T-helper 2 cell treated with Interferon-gamma antibody and Interleukin-4, amounts not matched to agents 5 μg/mL and 100 μg/mL, for 36 hours (primary cell): ENCODE measurements around the gene NUP93.
A peak's percentile ranks its signal among the peaks of the same experiment; 100 is the strongest.

Source experiments
- DNase-seq: peaks from one replicate; pipeline ENCODE4 v3.0.0; 2021; ENCODE audit warnings: low spot score
- H3K27ac Mint-ChIP-seq: one replicate; pipeline ENCODE4 v1.8.0; 2021; ENCODE audit warnings: mild to moderate bottlenecking, mixed read lengths
- H3K27me3 Mint-ChIP-seq: one replicate; pipeline ENCODE4 v1.8.0; 2021; ENCODE audit warnings: low read depth, mixed read lengths
- H3K36me3 Mint-ChIP-seq: one replicate; pipeline ENCODE4 v1.8.0; 2021; ENCODE audit warnings: low read depth, mixed read lengths
- H3K4me1 Mint-ChIP-seq: one replicate; pipeline ENCODE4 v1.8.0; 2021; ENCODE audit warnings: low read depth, mixed read lengths
- H3K4me3 Mint-ChIP-seq: one replicate; pipeline ENCODE4 v1.8.0; 2022; ENCODE audit warnings: mild to moderate bottlenecking, moderate library complexity, mixed read lengths
- H3K9me3 Mint-ChIP-seq: one replicate; pipeline ENCODE4 v1.8.0; 2021; ENCODE audit warnings: mixed read lengths

Gene NUP93

DNA sequence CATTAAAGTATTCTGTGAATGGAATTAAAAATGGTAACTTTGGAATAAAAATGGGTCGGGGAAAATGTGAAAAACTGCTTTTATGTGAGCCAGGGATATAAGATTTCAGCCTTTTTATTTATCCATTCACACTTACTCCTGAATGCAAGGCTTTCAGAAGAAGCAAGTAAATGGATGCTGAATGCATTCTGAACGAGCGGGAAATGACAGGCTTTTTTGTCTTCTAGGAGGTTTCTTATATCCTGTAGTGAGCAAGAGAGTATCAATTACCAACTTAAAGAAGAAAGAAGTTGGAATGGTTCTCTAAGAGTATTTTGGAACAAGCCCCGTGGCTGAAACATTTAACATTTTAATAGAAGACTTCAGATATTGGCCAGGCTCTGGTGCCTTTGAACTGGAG is 36.0 kb downstream of the NUP93 start:
- Mint-ChIP-seq H3K27me3 (no peaks in the 10 kb centered on the region), H3K27ac (no peak overlapping the region), H3K4me1 (peaks cover 18% of the 10 kb centered on the region), H3K9me3 (no peaks in the 10 kb centered on the region), H3K36me3 (peaks cover 8% of the 10 kb centered on the region), H3K4me3 (no peak overlapping the region)
- no peak for DNase-seq

DNA sequence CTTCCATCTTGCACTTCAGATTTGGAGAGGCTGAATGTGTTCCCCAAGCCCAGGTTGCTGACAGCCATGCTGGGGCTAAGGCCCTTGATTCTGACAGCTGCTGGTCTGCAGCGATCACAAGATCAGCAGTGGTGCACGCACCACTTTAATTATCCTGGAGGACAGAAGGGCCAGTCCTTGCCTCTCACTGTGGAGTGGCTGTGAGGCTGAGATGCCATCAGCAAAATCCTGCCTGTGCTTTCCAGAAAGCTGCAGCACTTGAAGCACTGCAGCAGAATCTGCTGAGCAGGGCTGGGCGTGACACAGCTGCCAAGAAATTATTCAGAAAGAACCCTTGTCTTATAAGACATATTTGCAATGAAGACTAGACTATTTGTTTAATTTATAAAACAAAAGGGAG is 37.1 kb downstream of the NUP93 start:
- H3K27ac Mint-ChIP-seq = no peak overlapping the region
- no peak for DNase-seq
- no peaks in the 10 kb centered on the region for H3K9me3 Mint-ChIP-seq
- no peaks in the 10 kb centered on the region for H3K27me3 Mint-ChIP-seq
- H3K36me3 Mint-ChIP-seq = peaks cover 9% of the 10 kb centered on the region
- no peak overlapping the region for H3K4me3 Mint-ChIP-seq
- peaks cover 27% of the 10 kb centered on the region for H3K4me1 Mint-ChIP-seq

DNA sequence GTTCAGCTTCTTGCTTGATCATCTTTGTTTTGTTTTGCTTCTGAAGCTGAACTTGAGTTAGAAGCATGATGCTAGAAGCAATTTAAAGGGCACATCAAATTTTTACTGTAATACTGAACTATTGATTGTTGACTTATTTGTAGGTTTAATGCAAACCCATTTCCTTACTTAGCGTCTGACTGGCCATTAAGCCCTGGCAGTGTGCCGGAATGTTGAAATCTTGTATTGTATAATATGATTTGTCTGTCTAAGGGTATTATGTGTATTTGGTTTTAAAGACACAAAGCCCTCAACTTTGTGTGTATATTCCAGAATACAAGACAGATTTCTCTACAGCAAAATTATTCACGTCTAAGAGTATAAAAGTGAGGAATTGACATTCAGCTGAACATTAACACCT is 39.7 kb downstream of the NUP93 start:
- Mint-ChIP-seq H3K4me1 (peaks cover 22% of the 10 kb centered on the region), H3K27ac (no peak overlapping the region), H3K4me3 (no peak overlapping the region)

DNA sequence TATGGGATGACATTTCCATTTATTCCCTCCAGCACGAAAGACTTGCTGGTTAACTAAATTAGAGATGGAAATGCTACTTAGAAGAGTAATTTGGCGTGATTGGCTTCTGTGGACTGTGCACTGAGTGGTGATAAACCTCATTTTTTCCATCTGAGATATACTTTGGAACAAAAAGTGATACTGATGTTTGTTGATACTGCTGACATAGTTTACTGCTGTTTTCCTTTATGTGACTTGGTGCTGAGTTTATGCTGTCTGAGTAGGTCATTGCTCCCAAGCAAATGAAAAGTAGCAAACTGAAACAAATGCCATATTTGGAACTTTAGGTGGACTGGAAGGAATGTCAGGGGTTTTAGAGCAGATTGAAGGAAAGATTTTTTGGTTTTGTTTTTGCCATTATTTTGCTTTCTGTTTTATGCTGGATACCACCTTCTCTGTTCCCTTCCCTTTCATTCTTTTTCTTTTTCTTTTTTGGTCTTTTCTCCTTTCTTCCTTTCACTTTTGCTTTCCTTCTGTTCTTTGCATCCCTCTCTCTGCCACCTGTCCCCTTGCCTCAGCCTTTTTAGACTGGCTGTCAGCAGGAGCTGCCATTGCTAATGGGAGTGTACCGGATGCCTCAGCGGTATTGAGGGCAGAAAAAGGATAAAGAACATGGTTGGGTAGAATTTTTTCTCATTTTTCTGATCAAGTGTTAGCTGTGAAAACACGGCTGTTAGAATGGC is 41.8 kb downstream of the NUP93 start:
- no peaks in the 10 kb centered on the region for H3K9me3 Mint-ChIP-seq
- no peak for DNase-seq
- no peaks in the 10 kb centered on the region for H3K27me3 Mint-ChIP-seq
- H3K4me3 Mint-ChIP-seq = peak overlapping the region; percentile 39
- H3K4me1 Mint-ChIP-seq = peaks cover 18% of the 10 kb centered on the region
- peaks cover 1% of the 10 kb centered on the region for H3K36me3 Mint-ChIP-seq
- H3K27ac Mint-ChIP-seq = peak overlapping the region; percentile 38

More for the DNA sequence above, 39.7 kb downstream of the NUP93 start:
- DNase-seq = no peak
- no peaks in the 10 kb centered on the region for H3K9me3 Mint-ChIP-seq
- H3K27me3 Mint-ChIP-seq = no peaks in the 10 kb centered on the region
- peaks cover 1% of the 10 kb centered on the region for H3K36me3 Mint-ChIP-seq

DNA sequence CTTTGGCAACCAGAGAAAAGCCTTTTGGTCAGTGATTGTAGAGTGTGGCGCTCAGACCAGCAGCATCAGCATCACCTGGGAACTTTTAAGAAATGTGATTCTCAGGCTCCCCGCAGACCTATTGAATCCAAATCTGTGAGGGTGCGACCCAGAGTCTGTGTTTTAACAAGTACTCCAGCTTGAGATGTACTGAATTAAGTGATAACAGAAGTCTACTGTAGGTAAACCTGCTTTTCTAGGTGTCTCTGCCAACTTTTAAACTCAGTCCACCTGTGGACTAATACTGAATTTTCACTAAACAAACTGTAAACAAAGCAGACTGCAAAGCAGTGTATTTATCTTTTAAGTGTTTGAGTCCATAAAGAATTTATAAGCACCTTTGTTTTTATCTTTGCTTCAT is 43.6 kb downstream of the NUP93 start:
- Mint-ChIP-seq H3K27me3 (no peaks in the 10 kb centered on the region), H3K27ac (no peak overlapping the region), H3K4me3 (no peak overlapping the region), H3K9me3 (no peaks in the 10 kb centered on the region), H3K36me3 (peaks cover 3% of the 10 kb centered on the region), H3K4me1 (peaks cover 28% of the 10 kb centered on the region)
- DNase-seq = no peak

DNA sequence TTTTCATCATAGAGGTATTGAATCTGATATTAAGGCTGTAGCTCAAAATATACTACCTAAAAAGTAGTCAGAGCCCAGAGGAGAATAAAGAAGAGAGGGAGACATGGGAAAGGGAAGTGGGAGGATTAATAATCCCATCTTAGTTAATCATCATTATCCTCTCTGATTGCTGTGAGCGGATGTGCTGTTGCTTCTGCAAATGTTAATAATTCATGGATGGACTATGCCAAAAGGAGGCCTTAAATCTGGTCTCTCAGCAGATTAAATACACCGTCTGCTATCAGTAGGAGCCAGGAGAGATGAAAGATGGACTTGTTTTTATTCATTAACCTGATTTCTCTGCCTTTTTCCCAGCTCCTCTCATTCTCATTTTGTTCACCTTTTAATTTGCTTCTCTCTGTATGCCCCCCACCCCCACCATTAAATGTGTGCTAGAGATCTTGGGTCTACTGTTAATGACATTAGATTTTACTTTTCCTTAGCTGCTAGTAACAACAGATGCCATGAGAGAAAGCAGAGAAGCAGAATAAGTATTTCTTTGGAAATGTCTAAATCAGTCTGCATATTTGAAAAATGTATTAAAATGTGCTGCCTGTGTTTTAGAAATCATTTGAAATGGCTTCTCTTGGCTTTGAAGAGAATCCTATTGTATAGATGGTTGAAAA is 44.2 kb downstream of the NUP93 start:
- no peaks in the 10 kb centered on the region for H3K27me3 Mint-ChIP-seq
- DNase-seq = no peak
- H3K4me3 Mint-ChIP-seq = no peak overlapping the region
- H3K9me3 Mint-ChIP-seq = no peaks in the 10 kb centered on the region
- no peak overlapping the region for H3K27ac Mint-ChIP-seq
- H3K4me1 Mint-ChIP-seq = peaks cover 31% of the 10 kb centered on the region
- H3K36me3 Mint-ChIP-seq = peaks cover 3% of the 10 kb centered on the region

DNA sequence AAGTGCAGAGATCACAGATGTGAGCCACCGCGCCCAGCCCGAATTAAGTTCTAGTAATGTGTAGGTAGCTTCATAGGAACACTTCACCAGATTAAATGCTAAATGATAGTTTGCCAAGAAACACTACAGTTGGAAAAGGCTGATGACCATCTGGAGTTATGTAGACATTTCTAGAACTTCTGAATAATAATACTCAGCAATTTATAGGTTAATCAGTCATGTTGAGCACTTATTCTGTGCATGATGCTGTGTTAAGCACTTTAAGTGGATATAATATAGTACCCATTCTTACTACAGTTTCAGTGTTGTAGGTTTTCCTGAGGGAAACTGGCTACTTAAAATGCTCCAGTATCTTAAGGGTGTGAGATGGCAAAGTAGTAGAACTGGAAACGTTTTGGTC is 45.2 kb downstream of the NUP93 start:
- Mint-ChIP-seq H3K4me1 (peaks cover 39% of the 10 kb centered on the region), H3K4me3 (no peak overlapping the region), H3K27me3 (no peaks in the 10 kb centered on the region), H3K36me3 (peaks cover 3% of the 10 kb centered on the region), H3K9me3 (no peaks in the 10 kb centered on the region), H3K27ac (no peak overlapping the region)
- DNase-seq = no peak

DNA sequence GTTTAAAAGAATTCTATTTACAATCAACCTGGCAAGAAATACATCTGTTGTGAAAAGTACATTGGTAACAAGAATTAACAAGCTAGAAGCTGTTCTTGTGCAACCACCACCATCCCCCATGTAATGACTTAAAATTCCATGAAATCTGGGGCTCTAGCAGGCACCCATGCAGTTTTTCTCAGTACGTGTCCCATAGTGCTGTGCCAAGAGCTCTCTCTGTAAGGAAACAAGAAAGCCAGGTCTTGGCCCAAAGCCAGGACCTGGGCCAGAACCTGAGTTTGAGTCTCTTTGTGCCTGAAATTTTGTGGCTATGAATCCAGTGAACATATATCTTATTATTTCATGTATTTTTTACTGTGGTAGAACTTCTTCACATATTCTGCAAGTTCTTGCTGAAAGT is 46.6 kb downstream of the NUP93 start:
- no peak for DNase-seq
- peaks cover 2% of the 10 kb centered on the region for H3K36me3 Mint-ChIP-seq
- H3K27me3 Mint-ChIP-seq = no peaks in the 10 kb centered on the region
- no peak overlapping the region for H3K27ac Mint-ChIP-seq
- H3K9me3 Mint-ChIP-seq = no peaks in the 10 kb centered on the region
- H3K4me1 Mint-ChIP-seq = peaks cover 47% of the 10 kb centered on the region
- H3K4me3 Mint-ChIP-seq = no peak overlapping the region

DNA sequence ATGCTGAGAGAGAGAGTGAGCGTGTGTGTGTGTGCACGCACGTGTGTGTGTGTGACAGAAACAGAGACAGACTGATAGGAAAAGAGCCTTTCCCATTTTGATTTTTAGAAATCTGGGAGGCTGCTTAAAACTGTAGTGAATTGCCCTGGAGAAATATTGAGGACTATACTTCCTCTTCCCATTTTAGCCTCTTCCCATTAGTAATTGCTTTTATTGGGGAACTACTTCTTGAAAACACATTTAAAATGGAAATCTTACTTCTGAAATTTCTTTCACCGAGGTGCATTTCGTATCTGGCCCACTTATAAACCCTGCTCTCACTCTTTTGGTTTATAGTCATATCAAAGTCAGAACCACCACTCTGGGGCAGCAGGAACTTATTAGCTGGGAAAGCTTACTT is 47.1 kb downstream of the NUP93 start:
- Mint-ChIP-seq H3K4me1 (peaks cover 47% of the 10 kb centered on the region), H3K27ac (no peak overlapping the region), H3K9me3 (no peaks in the 10 kb centered on the region), H3K4me3 (no peak overlapping the region), H3K27me3 (no peaks in the 10 kb centered on the region), H3K36me3 (peaks cover 2% of the 10 kb centered on the region)
- DNase-seq = no peak

DNA sequence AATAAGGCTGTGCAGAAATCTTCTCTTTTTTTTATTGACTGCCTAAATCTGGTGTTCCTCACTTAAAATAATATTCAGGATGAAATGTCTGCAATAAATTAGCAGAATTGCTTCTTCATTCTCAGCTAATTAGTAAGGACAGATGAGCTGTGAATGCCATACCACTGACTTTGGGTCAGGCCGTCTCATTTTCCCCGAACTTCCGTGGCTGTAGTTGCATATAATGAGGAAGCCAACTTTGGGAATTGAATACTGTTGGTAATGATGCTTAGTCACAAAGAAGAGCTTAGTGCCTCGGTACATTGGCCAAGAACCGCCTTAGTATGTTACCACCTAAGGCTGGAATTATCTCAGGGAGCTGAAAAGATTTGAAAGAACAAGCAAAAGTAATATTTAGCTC is 47.6 kb downstream of the NUP93 start:
- no peak overlapping the region for H3K4me3 Mint-ChIP-seq
- H3K9me3 Mint-ChIP-seq = no peaks in the 10 kb centered on the region
- no peaks in the 10 kb centered on the region for H3K27me3 Mint-ChIP-seq
- peaks cover 45% of the 10 kb centered on the region for H3K4me1 Mint-ChIP-seq
- H3K36me3 Mint-ChIP-seq = peaks cover 2% of the 10 kb centered on the region
- DNase-seq = no peak
- H3K27ac Mint-ChIP-seq = no peak overlapping the region

DNA sequence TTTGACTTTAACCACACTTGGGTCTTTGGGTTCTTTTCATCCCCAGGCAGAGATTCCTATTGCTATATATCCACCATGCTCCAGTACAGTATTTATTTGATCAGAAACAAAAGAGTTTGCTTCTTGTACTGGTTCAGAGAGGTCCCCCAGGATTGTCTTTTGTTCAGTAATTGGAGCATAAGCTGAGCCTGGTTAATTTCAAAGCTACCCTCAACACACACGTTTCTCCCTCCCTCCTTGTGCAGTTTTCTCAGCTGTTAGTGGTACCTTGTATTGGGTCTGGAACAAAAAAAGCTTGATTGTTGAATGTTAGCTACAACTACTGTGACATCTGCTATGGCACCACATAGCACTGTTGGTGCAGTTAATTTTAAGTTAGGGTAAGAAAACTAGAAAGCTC is 50.0 kb downstream of the NUP93 start:
- H3K4me1 Mint-ChIP-seq = peaks cover 50% of the 10 kb centered on the region
- H3K36me3 Mint-ChIP-seq = peaks cover 2% of the 10 kb centered on the region
- H3K27me3 Mint-ChIP-seq = no peaks in the 10 kb centered on the region
- H3K27ac Mint-ChIP-seq = no peak overlapping the region
- no peaks in the 10 kb centered on the region for H3K9me3 Mint-ChIP-seq
- no peak overlapping the region for H3K4me3 Mint-ChIP-seq
- DNase-seq = no peak

DNA sequence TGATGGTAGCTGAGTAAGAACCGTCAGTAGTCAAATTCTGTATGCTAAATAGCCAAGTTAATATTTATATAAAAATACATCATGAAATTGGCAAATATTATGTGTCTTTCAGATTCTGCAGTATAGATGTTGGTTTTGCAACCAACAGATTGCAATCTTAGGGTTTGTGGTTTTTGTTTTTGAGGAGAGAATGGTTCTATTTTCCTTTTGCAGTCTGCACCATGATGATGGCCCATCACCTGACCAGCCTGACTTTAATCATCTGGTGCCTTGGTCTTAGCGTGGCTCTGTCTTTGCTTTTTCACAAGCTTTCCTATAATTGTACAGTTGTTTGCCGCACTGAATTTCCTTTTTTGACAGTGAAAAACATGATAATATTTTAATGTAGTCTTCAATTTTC is 50.7 kb downstream of the NUP93 start:
- peaks cover 2% of the 10 kb centered on the region for H3K36me3 Mint-ChIP-seq
- peak overlapping the region; percentile 55 for H3K4me3 Mint-ChIP-seq
- DNase-seq = peak; percentile 24
- no peaks in the 10 kb centered on the region for H3K27me3 Mint-ChIP-seq
- H3K9me3 Mint-ChIP-seq = no peaks in the 10 kb centered on the region
- peaks cover 50% of the 10 kb centered on the region for H3K4me1 Mint-ChIP-seq
- peak overlapping the region; percentile 46 for H3K27ac Mint-ChIP-seq

DNA sequence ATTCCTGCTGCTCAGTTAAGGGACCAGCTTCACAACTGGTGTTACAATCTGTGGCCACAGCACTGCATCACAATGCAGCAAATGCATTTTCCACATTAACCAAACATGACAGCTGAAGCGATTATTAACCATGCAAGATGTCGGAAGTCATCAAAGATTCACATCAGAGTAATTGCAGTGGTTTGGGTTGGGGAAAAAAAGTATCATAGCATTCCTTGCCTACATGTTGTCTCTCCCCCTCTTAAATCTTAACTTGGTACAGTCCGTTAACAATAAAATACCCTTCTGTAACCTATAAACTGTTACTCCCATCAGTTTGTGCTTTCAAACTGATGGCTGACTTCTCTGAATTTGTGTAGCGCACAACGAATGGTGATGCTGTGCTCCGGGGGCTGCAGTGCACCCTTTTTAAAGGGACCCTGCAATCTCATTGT is 51.6 kb downstream of the NUP93 start:
- no peak for DNase-seq
- H3K4me1 Mint-ChIP-seq = peaks cover 50% of the 10 kb centered on the region
- H3K4me3 Mint-ChIP-seq = no peak overlapping the region
- peaks cover 2% of the 10 kb centered on the region for H3K36me3 Mint-ChIP-seq
- H3K9me3 Mint-ChIP-seq = no peaks in the 10 kb centered on the region
- no peaks in the 10 kb centered on the region for H3K27me3 Mint-ChIP-seq
- no peak overlapping the region for H3K27ac Mint-ChIP-seq

DNA sequence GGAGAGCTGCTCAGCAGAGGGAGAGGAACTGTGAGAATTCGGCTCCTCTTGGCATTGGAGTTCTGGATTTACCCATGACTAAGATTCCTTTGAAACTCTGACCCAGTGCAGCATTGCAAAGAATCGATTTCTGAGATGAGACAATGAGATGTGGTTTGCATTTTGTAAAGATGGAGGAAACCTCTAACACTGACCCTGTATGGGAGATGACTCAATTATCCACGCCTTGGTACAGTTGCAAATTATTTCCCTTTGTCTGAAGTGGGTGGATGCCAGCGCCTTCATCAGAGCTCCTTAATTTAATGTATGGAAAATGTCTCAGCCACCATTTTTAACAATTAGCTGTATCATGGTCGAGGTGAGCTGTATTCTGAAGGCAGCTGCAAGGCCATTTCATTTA is 53.4 kb downstream of the NUP93 start:
- DNase-seq = peak; percentile 24
- H3K36me3 Mint-ChIP-seq = peaks cover 1% of the 10 kb centered on the region
- no peak overlapping the region for H3K27ac Mint-ChIP-seq
- no peak overlapping the region for H3K4me3 Mint-ChIP-seq
- no peaks in the 10 kb centered on the region for H3K27me3 Mint-ChIP-seq
- H3K4me1 Mint-ChIP-seq = peaks cover 44% of the 10 kb centered on the region
- no peaks in the 10 kb centered on the region for H3K9me3 Mint-ChIP-seq

DNA sequence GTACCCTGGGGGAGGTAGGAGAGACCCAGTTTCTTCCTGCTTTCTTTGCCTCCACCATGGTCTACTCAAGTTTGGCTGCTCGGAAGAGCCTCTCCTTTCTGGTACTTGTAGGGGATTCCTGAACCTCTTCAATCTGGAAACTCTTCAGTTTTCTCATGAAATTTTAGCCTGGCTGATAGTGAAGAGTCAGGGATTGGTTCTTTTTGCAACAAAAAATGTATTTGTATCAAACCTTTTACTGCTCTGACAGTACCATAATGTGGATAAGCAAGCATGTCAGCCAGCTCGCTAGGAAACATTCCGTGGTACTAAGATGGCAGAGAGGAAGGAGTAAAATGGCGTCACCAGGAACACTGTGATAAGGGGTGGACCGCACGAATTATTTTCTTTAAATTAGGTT is 55.4 kb downstream of the NUP93 start:
- no peak overlapping the region for H3K27ac Mint-ChIP-seq
- no peak overlapping the region for H3K4me3 Mint-ChIP-seq
- H3K4me1 Mint-ChIP-seq = peaks cover 28% of the 10 kb centered on the region
- no peaks in the 10 kb centered on the region for H3K27me3 Mint-ChIP-seq
- H3K36me3 Mint-ChIP-seq = no peaks in the 10 kb centered on the region
- no peaks in the 10 kb centered on the region for H3K9me3 Mint-ChIP-seq
- no peak for DNase-seq
